NCI-H1694 treated with DMSO at 0.1 percent for 48 hours (cell line): Measurements from ENCODE around the gene CHEK2.
A peak's percentile ranks its signal among the peaks of the same experiment; 100 is the strongest.
"Not testable (repeated sequence)": the region's sequence is repeated elsewhere in the genome, so short reads cannot be mapped to it uniquely, and the experiment has no call there.

ENCODE experiments used
- DNase-seq: peaks from one replicate; lab custom pipeline; 2025; lab: John Stamatoyannopoulos, UW

CHEK2 gene

GRCh38 chr22:28682966-28683365 is 58.7 kb downstream of the CHEK2 start:
- DNase-seq: not testable (repeated sequence)

DNA sequence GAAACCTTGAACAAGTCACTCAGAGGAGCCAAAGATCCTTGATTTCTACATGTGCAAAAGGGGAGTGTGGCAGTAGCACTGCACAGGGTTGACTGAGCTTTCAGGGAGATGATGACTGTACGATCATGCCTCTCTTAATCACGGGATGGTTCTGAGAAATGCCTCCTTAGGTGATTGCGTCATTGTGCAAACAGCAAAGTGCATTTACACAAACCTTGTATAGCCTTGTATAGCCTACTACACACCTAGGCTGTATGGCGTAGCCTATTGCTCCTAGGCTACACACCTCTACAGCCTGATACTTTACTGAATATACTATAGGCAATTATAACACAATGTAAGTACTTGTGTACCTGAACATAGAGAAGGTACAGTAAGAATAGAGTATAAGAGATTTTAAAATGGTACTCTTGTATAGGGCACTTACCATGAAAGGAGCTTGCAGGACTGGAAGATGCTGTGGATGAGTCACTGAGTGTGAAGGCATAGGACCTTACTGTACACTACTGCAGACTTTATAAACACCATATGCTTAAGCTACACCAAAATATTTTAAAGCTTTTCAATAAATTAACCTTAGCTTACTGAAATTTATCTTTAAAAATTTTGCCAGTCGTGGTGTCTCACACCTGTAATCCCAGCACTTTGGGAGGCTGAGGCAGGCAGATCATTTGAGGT is 60.7 kb downstream of the CHEK2 start:
- not testable (repeated sequence) for DNase-seq

- peak; percentile 50 for DNase-seq
These were observed 61.9 kb downstream of the CHEK2 start, which contains the start of gene TTC28 for GRCh38 chr22:28679611-28680287. TTC28 (minus strand) TSS chr22:28679840; CDS start chr22:28679723, 117 bp downstream.

GRCh38 chr22:28678778-28679610 is 62.6 kb downstream of the CHEK2 start:
- DNase-seq: not testable (repeated sequence)

GRCh38 chr22:28678170-28678569 is 63.5 kb downstream of the CHEK2 start:
- DNase-seq: not testable (repeated sequence)

DNA sequence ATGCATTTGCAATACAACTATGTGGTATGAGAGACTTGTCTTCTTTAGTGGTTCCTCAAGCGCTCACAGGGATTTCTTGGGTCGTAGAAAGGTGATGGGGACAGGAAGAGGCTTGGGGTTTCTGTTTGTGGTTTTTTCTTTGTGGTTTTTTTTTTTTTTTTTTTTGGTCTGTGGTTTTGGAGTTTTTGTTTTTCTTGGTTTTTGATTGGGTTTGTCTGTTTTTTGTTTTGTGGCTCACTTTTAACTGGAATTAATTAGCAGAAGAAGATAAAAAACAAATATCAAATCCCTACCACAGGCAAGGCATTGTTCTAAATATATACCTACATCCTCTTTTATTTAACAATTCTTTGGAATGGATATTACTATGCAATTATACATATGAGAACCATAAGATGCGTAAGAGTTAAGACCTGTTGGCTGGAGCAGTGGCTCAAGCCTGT is 67.5 kb downstream of the CHEK2 start:
- DNase-seq: no peak

DNA sequence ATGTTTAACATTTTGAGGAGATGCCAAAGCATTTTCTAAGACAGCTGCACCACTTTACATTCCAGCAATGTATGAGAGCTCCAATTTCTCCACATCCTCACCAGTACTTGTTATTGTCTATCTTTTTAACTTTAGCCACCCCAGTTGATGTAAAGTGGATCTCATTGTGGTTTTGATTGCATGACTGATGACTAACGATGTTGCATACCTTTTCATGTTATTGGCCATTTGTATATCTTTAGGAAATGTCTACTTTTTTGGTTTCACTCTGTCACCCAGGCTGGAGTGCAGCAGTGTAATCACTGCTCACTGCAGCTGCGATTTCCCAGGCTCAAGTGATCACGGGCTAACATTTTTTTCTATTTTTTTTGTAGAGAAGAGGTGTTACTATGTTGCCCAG is 70.9 kb downstream of the CHEK2 start:
- no peak for DNase-seq

DNA sequence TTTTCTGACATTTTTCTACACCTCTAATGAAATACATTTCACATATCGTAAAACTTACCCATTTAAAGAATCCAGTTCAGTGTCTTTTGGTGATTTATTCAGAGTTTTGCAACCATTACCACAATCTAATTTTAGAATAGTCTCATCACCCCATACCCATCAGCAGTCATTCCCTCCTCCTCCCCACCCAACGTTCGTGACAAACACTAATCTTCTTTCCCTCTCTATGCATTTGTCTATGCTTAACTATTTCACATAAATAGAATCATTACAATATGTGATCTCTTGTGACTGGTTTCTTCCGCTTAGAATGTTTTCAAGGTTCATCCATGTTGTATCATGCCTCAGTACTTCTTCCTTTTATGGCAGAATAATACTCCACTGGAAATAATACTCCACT is 71.5 kb downstream of the CHEK2 start:
- no peak for DNase-seq

- DNase-seq: no peak
These were observed 72.2 kb downstream of the CHEK2 start for GRCh38 chr22:28669387-28669786.

DNA sequence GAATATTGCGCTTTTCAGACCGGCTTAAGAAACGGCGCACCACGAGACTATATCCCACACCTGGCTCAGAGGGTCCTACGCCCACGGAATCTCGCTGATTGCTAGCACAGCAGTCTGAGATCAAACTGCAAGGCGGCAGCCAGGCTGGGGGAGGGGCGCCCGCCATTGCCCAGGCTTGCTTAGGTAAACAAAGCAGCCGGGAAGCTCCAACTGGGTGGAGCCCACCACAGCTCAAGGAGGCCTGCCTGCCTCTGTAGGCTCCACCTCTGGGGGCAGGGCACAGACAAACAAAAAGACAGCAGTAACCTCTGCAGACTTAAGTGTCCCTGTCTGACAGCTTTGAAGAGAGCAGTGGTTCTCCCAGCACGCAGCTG is 78.1 kb downstream of the CHEK2 start:
- not testable (repeated sequence) for DNase-seq

- DNase-seq: no peak
These were observed 83.2 kb downstream of the CHEK2 start for GRCh38 chr22:28658448-28658847.

GRCh38 chr22:28656181-28656580 is 85.4 kb downstream of the CHEK2 start:
- no peak for DNase-seq

- no peak for DNase-seq
These were observed 91.2 kb downstream of the CHEK2 start for GRCh38 chr22:28650463-28650862.

GRCh38 chr22:28648792-28649191 is 92.8 kb downstream of the CHEK2 start:
- no peak for DNase-seq

- DNase-seq: no peak
These were observed 94.4 kb downstream of the CHEK2 start for GRCh38 chr22:28647216-28647615.

- DNase-seq: no peak
These were observed 102.3 kb downstream of the CHEK2 start for GRCh38 chr22:28639321-28639720.
